ENCODE data around the gene CAMTA1.

GRCh38 chr1:7450838-7451237 lies 665.6 kb downstream of the CAMTA1 start:
- TF ChIP-seq, protein P1, sequence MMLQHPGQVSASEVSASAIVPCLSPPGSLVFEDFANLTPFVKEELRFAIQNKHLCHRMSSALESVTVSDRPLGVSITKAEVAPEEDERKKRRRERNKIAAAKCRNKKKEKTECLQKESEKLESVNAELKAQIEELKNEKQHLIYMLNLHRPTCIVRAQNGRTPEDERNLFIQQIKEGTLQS (IDR thresholded peaks at IDR 0.05): no peak
- no peak for TF ChIP-seq CTCF (IDR thresholded peaks at IDR 0.05; ENCODE audit: low read depth, low read length, missing input control)
- TF ChIP-seq, protein P2, sequence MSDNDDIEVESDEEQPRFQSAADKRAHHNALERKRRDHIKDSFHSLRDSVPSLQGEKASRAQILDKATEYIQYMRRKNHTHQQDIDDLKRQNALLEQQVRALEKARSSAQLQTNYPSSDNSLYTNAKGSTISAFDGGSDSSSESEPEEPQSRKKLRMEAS (IDR thresholded peaks at IDR 0.05): no peak
- TF ChIP-seq, protein P3, sequence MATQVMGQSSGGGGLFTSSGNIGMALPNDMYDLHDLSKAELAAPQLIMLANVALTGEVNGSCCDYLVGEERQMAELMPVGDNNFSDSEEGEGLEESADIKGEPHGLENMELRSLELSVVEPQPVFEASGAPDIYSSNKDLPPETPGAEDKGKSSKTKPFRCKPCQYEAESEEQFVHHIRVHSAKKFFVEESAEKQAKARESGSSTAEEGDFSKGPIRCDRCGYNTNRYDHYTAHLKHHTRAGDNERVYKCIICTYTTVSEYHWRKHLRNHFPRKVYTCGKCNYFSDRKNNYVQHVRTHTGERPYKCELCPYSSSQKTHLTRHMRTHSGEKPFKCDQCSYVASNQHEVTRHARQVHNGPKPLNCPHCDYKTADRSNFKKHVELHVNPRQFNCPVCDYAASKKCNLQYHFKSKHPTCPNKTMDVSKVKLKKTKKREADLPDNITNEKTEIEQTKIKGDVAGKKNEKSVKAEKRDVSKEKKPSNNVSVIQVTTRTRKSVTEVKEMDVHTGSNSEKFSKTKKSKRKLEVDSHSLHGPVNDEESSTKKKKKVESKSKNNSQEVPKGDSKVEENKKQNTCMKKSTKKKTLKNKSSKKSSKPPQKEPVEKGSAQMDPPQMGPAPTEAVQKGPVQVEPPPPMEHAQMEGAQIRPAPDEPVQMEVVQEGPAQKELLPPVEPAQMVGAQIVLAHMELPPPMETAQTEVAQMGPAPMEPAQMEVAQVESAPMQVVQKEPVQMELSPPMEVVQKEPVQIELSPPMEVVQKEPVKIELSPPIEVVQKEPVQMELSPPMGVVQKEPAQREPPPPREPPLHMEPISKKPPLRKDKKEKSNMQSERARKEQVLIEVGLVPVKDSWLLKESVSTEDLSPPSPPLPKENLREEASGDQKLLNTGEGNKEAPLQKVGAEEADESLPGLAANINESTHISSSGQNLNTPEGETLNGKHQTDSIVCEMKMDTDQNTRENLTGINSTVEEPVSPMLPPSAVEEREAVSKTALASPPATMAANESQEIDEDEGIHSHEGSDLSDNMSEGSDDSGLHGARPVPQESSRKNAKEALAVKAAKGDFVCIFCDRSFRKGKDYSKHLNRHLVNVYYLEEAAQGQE (IDR thresholded peaks at IDR 0.05): no peak

Measured in liver (tissue), 3 donors.